Measurements from ENCODE around the gene RNF112. TPM values are rescaled to one million over a fixed set of nuclear protein-coding genes. Genes with fewer than 3 reads are reported as not detected.
A peak's percentile ranks its signal among the peaks of the same experiment; 100 is the strongest.

The RNF112 gene
- total RNA-seq, 1 donor from 2014 or later: 1.6 TPM

DNA sequence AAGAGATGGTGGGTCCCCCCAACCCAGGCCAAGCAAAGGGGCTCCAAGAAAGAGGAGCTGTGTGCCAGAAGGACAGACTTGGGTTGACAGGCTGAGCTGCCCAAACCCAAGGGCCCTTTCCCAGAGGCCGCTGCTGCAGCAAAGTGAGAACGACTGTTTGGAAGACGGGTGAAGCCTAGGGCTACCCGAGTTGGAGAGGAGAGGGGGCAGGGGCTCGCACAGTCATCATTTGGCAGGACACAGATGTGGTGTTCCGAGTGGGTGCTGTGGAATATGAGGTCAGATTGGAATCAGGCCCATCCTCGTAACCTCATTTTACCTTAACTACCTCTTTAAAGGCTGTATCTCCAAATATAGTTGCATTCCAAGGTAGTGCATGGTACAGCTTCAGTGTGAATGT, 18.7 kb upstream of the RNF112 start:
- H3K4me1 ChIP-seq: peaks cover 27% of the 10 kb centered on the region
- H3K27ac ChIP-seq (replicated peaks): no peak overlapping the region
- H3K9me3 ChIP-seq (replicated peaks): no peaks in the 10 kb centered on the region
- H3K4me3 ChIP-seq: no peak overlapping the region
- H3K36me3 ChIP-seq: no peaks in the 10 kb centered on the region
- no peaks in the 10 kb centered on the region for H3K27me3 ChIP-seq (ENCODE audit: low read depth)
- TF ChIP-seq, protein P1, sequence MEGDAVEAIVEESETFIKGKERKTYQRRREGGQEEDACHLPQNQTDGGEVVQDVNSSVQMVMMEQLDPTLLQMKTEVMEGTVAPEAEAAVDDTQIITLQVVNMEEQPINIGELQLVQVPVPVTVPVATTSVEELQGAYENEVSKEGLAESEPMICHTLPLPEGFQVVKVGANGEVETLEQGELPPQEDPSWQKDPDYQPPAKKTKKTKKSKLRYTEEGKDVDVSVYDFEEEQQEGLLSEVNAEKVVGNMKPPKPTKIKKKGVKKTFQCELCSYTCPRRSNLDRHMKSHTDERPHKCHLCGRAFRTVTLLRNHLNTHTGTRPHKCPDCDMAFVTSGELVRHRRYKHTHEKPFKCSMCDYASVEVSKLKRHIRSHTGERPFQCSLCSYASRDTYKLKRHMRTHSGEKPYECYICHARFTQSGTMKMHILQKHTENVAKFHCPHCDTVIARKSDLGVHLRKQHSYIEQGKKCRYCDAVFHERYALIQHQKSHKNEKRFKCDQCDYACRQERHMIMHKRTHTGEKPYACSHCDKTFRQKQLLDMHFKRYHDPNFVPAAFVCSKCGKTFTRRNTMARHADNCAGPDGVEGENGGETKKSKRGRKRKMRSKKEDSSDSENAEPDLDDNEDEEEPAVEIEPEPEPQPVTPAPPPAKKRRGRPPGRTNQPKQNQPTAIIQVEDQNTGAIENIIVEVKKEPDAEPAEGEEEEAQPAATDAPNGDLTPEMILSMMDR (IDR thresholded peaks at IDR 0.05; ENCODE audit: borderline replicate concordance): no peak
- DNase-seq: no peak
- intact Hi-C loops (cut with micrococcal nuclease): no loop called here

DNA sequence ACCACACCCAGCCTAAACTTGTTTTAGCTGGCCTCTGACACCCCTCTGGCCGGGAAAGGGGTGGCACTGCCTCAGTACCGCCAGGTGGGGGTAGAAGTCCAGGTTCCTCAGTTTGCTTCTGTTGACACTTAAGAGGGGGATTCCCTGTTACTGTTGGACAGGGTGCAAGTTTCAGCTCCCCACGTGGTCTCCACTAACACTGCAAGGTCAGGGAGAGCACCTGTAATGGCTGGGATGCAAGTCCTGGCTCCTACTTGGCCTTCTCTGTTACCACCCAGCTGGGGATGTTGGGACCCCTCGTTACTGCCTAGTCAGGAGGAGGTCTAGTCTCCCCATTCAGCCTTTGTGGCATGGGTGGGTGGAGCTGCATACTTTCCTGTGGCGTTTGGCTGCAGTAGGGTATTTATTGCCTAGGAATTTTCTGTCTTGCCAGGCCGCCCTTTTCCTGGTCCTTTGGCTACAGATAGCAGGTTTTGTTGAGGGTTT, 13.4 kb upstream of the RNF112 start:
- intact Hi-C loops (cut with micrococcal nuclease): no loop called here
- H3K27me3 ChIP-seq (ENCODE audit: low read depth): no peaks in the 10 kb centered on the region
- TF ChIP-seq, protein P1 (IDR thresholded peaks at IDR 0.05; ENCODE audit: borderline replicate concordance): no peak
- H3K27ac ChIP-seq (replicated peaks): peak overlapping the region; percentile 64
- H3K9me3 ChIP-seq (replicated peaks): no peaks in the 10 kb centered on the region
- H3K36me3 ChIP-seq: no peaks in the 10 kb centered on the region
- H3K4me3 ChIP-seq: no peak overlapping the region
- peaks cover 23% of the 10 kb centered on the region for H3K4me1 ChIP-seq
- no peak for DNase-seq

DNA sequence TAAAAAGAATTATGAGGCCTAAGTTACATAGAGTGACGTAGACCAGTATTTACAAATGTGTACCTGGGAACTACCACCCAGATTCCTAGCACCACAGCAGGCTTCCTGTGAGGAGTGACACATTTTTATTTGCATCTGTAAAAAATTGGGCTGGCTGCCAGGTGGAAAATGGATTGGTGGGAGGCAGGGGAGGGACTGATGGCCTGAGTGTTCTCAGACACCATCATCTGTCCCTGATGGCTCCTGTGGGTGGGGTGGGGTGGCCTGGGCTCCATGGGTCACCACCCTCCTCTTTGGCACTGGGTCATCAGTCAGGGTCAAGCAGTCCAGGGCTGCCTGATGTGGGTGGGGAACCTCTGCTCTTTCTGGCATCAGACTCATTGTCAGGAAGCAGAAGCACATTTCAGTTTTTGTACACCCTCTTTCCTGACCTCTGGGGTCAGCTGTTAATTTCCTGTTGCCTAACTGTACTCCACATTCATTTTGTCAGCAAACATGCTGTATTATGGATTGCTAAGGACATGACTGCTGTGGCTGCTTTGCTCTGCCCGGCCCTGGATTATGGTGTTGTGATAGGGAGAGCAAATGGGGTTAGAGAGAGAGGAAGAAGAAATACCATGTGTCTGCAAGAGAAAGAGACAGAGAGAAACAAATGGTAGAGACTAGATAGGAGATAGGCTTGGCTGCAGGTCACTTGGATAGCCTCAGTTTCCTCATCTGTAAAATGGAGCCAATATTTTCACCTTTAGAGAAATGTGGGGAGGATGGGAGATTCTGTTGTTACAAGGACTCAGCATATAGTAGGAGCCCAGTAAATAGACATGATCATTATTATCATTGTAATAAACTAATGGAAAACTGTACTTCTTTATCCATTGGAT, 12.5 kb upstream of the RNF112 start:
- intact Hi-C loops (cut with micrococcal nuclease): no loop called here
- TF ChIP-seq, protein P1 (IDR thresholded peaks at IDR 0.05; ENCODE audit: borderline replicate concordance): no peak
- no peaks in the 10 kb centered on the region for H3K27me3 ChIP-seq (ENCODE audit: low read depth)
- H3K27ac ChIP-seq (replicated peaks): peak overlapping the region; percentile 64
- peaks cover 23% of the 10 kb centered on the region for H3K4me1 ChIP-seq
- DNase-seq: peak; percentile 68
- H3K9me3 ChIP-seq (replicated peaks): no peaks in the 10 kb centered on the region
- no peak overlapping the region for H3K4me3 ChIP-seq
- no peaks in the 10 kb centered on the region for H3K36me3 ChIP-seq

GRCh38 chr17:19399750-19400450, 11.1 kb upstream of the RNF112 start:
- Histone ChIP-seq H3K36me3 (no peaks in the 10 kb centered on the region), H3K4me1 (peaks cover 23% of the 10 kb centered on the region), H3K27ac (replicated peaks) (no peak overlapping the region), H3K4me3 (no peak overlapping the region), H3K9me3 (replicated peaks) (no peaks in the 10 kb centered on the region), H3K27me3 (ENCODE audit: low read depth) (no peaks in the 10 kb centered on the region)
- intact Hi-C loops (cut with micrococcal nuclease): no loop called here
- no peak for DNase-seq
- TF ChIP-seq, protein P1 (IDR thresholded peaks at IDR 0.05; ENCODE audit: borderline replicate concordance): no peak

DNA sequence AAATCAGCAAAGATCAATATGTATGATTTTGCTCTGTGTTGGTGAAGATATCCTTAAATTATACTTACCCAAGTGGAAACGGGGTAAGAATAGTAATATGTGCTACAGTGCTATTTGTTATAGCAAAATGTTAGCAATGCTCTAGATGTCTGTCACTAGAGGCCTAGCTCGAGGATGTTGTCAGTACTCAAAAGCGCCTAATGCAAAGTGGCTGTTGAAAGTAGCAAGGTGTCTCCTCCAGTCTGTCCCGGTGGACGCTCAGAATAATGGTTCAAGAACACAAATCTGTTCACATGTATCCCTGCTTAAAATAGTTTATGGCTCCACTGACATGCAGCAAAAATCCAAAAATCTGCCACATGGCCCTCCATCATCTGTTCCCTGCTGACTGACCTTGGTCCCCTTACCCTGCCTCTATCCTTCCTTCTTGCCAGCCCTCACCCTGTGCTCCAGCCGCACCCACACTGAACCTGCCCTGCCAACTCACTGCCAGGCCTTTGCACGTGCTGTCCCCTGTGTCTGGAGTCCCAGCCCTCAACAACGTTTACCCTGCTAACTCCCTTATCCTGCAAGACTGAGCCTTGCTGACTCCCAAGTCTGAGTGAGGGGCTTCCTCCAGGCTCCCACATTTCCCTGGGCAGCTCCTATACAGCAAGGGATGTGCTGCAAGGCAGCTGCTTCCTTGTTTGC, 9.6 kb upstream of the RNF112 start:
- intact Hi-C loops (cut with micrococcal nuclease): no loop called here
- H3K36me3 ChIP-seq: no peaks in the 10 kb centered on the region
- H3K27ac ChIP-seq (replicated peaks): no peak overlapping the region
- TF ChIP-seq, protein P1 (IDR thresholded peaks at IDR 0.05; ENCODE audit: borderline replicate concordance): no peak
- no peaks in the 10 kb centered on the region for H3K27me3 ChIP-seq (ENCODE audit: low read depth)
- no peak overlapping the region for H3K4me3 ChIP-seq
- peaks cover 23% of the 10 kb centered on the region for H3K4me1 ChIP-seq
- H3K9me3 ChIP-seq (replicated peaks): no peaks in the 10 kb centered on the region
- DNase-seq: no peak
